ENCODE measurements around the gene WDR5B.
A peak's percentile ranks its signal among the peaks of the same experiment; 100 is the strongest.

WDR5B gene

DNA sequence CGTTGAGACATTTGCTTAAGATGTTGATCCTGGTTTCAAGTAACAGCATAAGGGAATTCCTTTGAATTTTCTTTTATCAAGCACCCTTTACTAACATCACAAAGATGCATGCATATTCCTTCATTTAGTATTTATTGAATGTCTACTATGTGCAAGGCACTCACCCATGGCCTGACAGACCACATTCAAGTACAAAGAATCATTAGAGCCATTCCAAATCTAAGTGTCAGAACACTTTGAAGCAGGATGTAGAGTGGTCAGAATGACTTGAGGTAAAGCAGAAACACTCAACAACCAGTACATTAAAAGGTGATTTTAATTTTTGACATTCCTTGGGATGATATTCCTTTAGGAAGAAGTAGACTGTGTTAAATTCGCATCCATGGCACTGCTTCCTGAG is 6.0 kb upstream of the WDR5B start:
- no peak overlapping the region for H3K4me3 ChIP-seq (ENCODE audit: low read depth, low read length)
- H3K9me3 ChIP-seq (ENCODE audit: control insufficient read depth, low read length) = no peaks in the 10 kb centered on the region
- H3K9ac ChIP-seq = no peak overlapping the region
- H3K4me1 ChIP-seq = peaks cover 4% of the 10 kb centered on the region
- H3K36me3 ChIP-seq (ENCODE audit: control insufficient read depth, insufficient read depth, low read length) = no peaks in the 10 kb centered on the region
- H2AFZ ChIP-seq = no peak overlapping the region
- peaks cover 14% of the 10 kb centered on the region for H3K79me2 ChIP-seq
- H3K27me3 ChIP-seq (ENCODE audit: control insufficient read depth, insufficient read depth, low read length) = no peaks in the 10 kb centered on the region
- H3K4me2 ChIP-seq (ENCODE audit: low read length) = no peak overlapping the region
- no peak overlapping the region for H3K27ac ChIP-seq
- TF ChIP-seq CTCF (IDR thresholded peaks at IDR 0.05) = no peak

DNA sequence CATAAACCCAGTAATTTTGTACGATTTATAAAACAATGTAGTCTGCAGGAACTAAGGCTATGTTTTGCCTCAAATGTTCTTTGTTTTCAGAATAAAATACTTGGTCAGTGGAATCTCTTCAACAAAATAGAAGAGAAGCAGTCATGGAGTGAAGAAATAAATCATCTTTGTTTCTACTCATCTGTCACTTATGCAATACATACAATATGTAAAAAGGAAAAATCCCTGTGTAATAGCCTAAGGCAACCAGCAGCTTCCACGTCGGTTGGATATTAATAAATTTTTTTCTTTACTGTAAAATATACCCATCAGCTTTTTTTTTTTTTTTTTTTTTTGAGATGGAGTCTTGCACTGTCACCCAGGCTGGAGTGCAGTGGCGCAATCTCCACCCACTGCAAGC is 5.2 kb upstream of the WDR5B start:
- no peaks in the 10 kb centered on the region for H3K36me3 ChIP-seq (ENCODE audit: control insufficient read depth, insufficient read depth, low read length)
- no peak overlapping the region for H3K4me3 ChIP-seq (ENCODE audit: low read depth, low read length)
- H3K4me2 ChIP-seq (ENCODE audit: low read length) = no peak overlapping the region
- no peak overlapping the region for H3K9ac ChIP-seq
- H3K27me3 ChIP-seq (ENCODE audit: control insufficient read depth, insufficient read depth, low read length) = no peaks in the 10 kb centered on the region
- no peak for TF ChIP-seq CTCF (IDR thresholded peaks at IDR 0.05)
- no peak overlapping the region for H3K27ac ChIP-seq
- H2AFZ ChIP-seq = no peak overlapping the region
- peaks cover 15% of the 10 kb centered on the region for H3K79me2 ChIP-seq
- H3K4me1 ChIP-seq = peaks cover 4% of the 10 kb centered on the region
- no peaks in the 10 kb centered on the region for H3K9me3 ChIP-seq (ENCODE audit: control insufficient read depth, low read length)

- no peak for TF ChIP-seq CTCF (IDR thresholded peaks at IDR 0.05)
- peak overlapping the region; percentile 94 for H3K4me2 ChIP-seq (ENCODE audit: low read length)
- no peaks in the 10 kb centered on the region for H3K27me3 ChIP-seq (ENCODE audit: control insufficient read depth, insufficient read depth, low read length)
- H3K9me3 ChIP-seq (ENCODE audit: control insufficient read depth, low read length) = no peaks in the 10 kb centered on the region
- H3K4me3 ChIP-seq (ENCODE audit: low read depth, low read length) = peak overlapping the region; percentile 93
- no peaks in the 10 kb centered on the region for H3K36me3 ChIP-seq (ENCODE audit: control insufficient read depth, insufficient read depth, low read length)
- H3K4me1 ChIP-seq = peaks cover 10% of the 10 kb centered on the region
- H3K27ac ChIP-seq = no peak overlapping the region
- peaks cover 20% of the 10 kb centered on the region for H3K79me2 ChIP-seq
- H3K9ac ChIP-seq = no peak overlapping the region
- no peak overlapping the region for H2AFZ ChIP-seq
Measured at GRCh38 chr3:122416966-122417365, 1.1 kb upstream of the WDR5B start.

DNA sequence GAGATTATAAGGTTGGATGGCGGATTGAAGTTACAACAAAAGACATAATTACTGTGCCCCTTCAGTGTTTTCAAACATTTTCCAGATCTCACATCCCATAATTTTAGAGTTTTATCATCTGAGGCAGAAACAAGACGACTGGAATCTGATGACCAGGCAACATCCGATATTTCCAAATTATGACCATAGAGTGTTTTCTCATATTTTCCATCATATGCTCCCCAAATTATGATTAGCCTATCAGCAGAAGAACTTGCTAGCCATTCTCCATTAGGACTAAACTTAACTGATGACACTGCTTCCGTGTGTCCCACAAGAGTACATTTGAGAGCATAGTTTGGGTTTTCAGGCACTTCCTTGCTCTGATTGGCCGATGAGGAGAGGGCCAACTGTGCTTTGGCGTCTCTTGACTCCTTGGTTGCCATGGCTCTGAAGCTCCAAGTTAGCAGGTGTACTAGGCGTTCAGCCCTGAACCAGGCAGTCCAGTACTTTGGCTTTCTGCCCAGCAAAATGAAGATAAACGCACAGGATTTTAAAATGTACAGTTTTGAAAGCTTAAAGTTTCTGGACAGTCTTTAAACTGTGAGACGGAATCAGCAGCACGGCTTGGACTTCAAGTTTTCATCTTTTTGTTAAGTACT is 638 bp downstream of the WDR5B start:
- peak overlapping the region; percentile 9 for H3K9ac ChIP-seq
- peak overlapping the region; percentile 94 for H3K4me2 ChIP-seq (ENCODE audit: low read length)
- peak overlapping the region; percentile 92 for H3K27ac ChIP-seq
- H3K9me3 ChIP-seq (ENCODE audit: control insufficient read depth, low read length) = no peaks in the 10 kb centered on the region
- no peaks in the 10 kb centered on the region for H3K36me3 ChIP-seq (ENCODE audit: control insufficient read depth, insufficient read depth, low read length)
- peak overlapping the region; percentile 93 for H3K4me3 ChIP-seq (ENCODE audit: low read depth, low read length)
- peaks cover 23% of the 10 kb centered on the region for H3K79me2 ChIP-seq
- H3K4me1 ChIP-seq = peaks cover 10% of the 10 kb centered on the region
- H2AFZ ChIP-seq = peak overlapping the region; percentile 83
- TF ChIP-seq CTCF (IDR thresholded peaks at IDR 0.05) = no peak
- H3K27me3 ChIP-seq (ENCODE audit: control insufficient read depth, insufficient read depth, low read length) = no peaks in the 10 kb centered on the region

- Histone ChIP-seq H3K27me3 (ENCODE audit: control insufficient read depth, insufficient read depth, low read length) (no peaks in the 10 kb centered on the region), H3K36me3 (ENCODE audit: control insufficient read depth, insufficient read depth, low read length) (no peaks in the 10 kb centered on the region), H3K4me3 (ENCODE audit: low read depth, low read length) (no peak overlapping the region), H2AFZ (no peak overlapping the region), H3K27ac (peak overlapping the region; percentile 92), H3K4me1 (peaks cover 10% of the 10 kb centered on the region), H3K9ac (no peak overlapping the region), H3K9me3 (ENCODE audit: control insufficient read depth, low read length) (no peaks in the 10 kb centered on the region), H3K4me2 (ENCODE audit: low read length) (no peak overlapping the region), H3K79me2 (peaks cover 23% of the 10 kb centered on the region)
- no peak for TF ChIP-seq CTCF (IDR thresholded peaks at IDR 0.05)
Measured at GRCh38 chr3:122414391-122414790, 1.5 kb downstream of the WDR5B start.

Data from parathyroid adenoma (tissue), 2 donors.